Measurements from ENCODE around the gene ZNF823. TPM values are rescaled to one million over a fixed set of nuclear protein-coding genes. Genes with fewer than 3 reads are reported as not detected.

The ZNF823 gene
- total RNA-seq (2021; fragmentation: NEBNext Ultra II Directional; extraction: Animal tissue kit (Norgen Biotek cat#: 25700)): 1 to 10 TPM; 3.4 to 4.7 (median 4.1) TPM
- long read RNA-seq, transcript ZNF823-201 (4 exons, 2,423 nt): major isoform, 5 of 8 reads
- long read RNA-seq, partial matches to known transcripts: 0 of 8 reads
- long read RNA-seq, other reads (novel, unspliced or antisense): 2 of 8 reads

DNA sequence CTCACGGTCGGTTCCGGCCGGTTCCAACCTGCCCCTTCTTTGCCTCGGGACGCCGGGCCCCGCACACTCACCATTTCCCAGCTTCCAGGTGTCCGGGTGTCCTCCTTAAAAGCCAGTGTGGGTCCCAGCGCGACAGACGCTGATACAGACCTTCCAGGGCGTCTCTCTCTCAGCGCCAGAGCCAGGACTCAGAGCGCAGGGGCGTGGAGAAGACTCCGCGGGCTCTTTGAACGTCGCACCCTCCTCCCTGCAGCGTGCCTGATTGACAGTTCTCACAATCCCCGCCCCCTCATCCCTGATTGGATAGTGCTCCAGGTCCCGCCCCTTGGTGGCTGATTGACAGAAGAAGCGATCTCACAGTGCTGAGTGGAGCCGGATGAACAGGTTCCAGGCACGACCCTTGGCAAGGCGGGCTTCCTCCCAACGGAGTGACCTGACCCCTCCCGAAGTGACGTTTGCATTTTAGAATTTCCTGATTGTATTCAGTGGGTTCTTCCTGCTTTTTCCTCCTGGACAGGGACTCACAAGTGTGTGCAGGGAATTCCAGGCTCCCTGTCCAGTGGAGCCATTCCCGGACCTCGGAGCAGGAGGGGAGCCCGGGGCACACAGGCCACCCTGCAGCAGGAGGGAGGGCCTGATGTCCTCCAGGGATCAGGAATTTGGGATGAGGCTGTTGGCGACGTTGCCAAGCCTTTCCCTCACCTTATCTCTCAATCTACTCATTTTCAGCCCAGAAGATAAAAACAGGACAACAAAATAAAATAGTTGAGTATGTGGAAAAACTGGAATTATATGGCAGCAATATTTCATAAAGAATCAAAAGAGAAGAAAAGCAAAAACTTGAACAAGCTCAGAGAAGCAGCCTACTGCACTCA, at the start of gene ZNF823:
Gene ZNF823 (minus strand): TSS at position 201 of the 875 bp plus-strand sequence. CDS start 127 bp downstream, at position 74.
- Mint-ChIP-seq H3K4me3 (peak within 1 kb of the TSS; percentile 99), H3K27ac (peak within 1 kb of the TSS; percentile 96), H3K4me1 (ENCODE audit: low read depth) (peaks cover 35% of the 10 kb centered on the region), H3K27me3 (ENCODE audit: insufficient read depth) (peaks cover 4% of the 10 kb centered on the region), H3K9me3 (no peaks in the 10 kb centered on the region), H3K36me3 (ENCODE audit: low read depth) (peaks cover 5% of the 10 kb centered on the region)
- peak; percentile 97 for DNase-seq
- TF ChIP-seq, protein P1, sequence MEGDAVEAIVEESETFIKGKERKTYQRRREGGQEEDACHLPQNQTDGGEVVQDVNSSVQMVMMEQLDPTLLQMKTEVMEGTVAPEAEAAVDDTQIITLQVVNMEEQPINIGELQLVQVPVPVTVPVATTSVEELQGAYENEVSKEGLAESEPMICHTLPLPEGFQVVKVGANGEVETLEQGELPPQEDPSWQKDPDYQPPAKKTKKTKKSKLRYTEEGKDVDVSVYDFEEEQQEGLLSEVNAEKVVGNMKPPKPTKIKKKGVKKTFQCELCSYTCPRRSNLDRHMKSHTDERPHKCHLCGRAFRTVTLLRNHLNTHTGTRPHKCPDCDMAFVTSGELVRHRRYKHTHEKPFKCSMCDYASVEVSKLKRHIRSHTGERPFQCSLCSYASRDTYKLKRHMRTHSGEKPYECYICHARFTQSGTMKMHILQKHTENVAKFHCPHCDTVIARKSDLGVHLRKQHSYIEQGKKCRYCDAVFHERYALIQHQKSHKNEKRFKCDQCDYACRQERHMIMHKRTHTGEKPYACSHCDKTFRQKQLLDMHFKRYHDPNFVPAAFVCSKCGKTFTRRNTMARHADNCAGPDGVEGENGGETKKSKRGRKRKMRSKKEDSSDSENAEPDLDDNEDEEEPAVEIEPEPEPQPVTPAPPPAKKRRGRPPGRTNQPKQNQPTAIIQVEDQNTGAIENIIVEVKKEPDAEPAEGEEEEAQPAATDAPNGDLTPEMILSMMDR (IDR thresholded peaks at IDR 0.05): no peak

GRCh38 chr19:11787536-11787935, 48.8 kb upstream of the ZNF823 start:
- DNase-seq: no peak
- Mint-ChIP-seq H3K9me3 (peaks cover 82% of the 10 kb centered on the region), H3K27ac (no peak overlapping the region), H3K4me1 (ENCODE audit: low read depth) (no peaks in the 10 kb centered on the region), H3K27me3 (ENCODE audit: insufficient read depth) (no peaks in the 10 kb centered on the region), H3K4me3 (no peak overlapping the region), H3K36me3 (ENCODE audit: low read depth) (peaks cover 58% of the 10 kb centered on the region)
- TF ChIP-seq, protein P1 (IDR thresholded peaks at IDR 0.05): no peak

- Mint-ChIP-seq H3K4me3 (no peak overlapping the region), H3K27ac (no peak overlapping the region), H3K4me1 (ENCODE audit: low read depth) (no peaks in the 10 kb centered on the region), H3K27me3 (ENCODE audit: insufficient read depth) (no peaks in the 10 kb centered on the region), H3K36me3 (ENCODE audit: low read depth) (peaks cover 79% of the 10 kb centered on the region), H3K9me3 (peaks cover 95% of the 10 kb centered on the region)
- DNase-seq: no peak
- TF ChIP-seq, protein P1 (IDR thresholded peaks at IDR 0.05): no peak
Observed at GRCh38 chr19:11784356-11784755, 45.6 kb upstream of the ZNF823 start.

DNA sequence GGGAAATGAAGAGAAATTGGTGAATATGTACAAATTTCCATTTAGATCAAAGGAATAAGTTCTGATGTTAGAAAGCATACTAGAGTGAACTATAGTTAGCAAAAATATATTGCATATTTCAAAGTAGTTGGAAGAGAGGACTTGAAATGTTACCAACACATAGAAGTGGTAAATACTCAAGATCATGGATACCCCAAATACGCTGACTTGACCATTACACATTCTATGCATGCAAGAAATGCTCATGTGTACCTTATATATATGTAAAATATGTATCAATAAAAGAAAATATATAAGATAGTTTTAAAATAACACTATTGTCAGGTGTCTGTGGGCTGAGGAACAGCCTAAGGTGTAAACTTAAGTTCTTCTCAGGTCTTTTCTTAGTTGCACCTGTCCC, 45.0 kb upstream of the ZNF823 start:
- H3K4me3 Mint-ChIP-seq: no peak overlapping the region
- DNase-seq: no peak
- H3K36me3 Mint-ChIP-seq (ENCODE audit: low read depth): peaks cover 79% of the 10 kb centered on the region
- TF ChIP-seq, protein P1 (IDR thresholded peaks at IDR 0.05): no peak
- H3K27ac Mint-ChIP-seq: no peak overlapping the region
- peaks cover 95% of the 10 kb centered on the region for H3K9me3 Mint-ChIP-seq
- H3K27me3 Mint-ChIP-seq (ENCODE audit: insufficient read depth): no peaks in the 10 kb centered on the region
- H3K4me1 Mint-ChIP-seq (ENCODE audit: low read depth): no peaks in the 10 kb centered on the region

DNA sequence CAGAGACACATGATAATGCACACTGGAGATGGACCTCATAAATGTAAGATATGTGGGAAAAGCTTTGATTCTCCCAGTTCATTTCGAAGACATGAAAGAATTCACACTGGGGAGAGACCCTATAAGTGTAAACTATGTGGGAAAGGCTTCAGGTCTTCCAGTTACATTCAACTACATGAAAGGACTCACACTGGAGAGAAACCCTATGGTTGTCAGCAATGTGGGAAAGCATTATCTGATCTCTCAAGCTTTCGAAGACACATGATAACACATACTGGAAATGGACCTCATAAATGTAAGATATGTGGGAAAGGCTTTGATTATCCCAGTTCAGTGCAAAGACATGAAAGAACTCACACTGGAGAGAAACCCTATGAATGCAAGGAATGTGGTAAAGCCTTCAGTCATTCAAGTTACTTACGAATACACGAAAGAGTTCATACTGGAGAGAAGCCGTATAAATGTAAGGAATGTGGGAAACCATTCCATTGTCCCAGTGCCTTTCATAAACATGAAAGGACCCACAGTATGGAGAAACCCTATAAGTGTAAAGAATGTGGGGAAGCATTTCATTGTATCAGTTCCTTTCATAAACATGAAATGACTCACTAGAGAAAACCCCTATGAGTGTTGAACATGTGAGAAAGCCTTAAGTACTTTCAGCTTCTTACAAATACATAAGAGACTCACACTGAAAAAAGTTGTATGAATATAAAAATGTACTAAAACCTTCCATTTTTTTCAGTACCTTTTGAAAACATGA, 42.7 kb upstream of the ZNF823 start:
- DNase-seq: peak; percentile 15
- Mint-ChIP-seq H3K27ac (no peak overlapping the region), H3K9me3 (peaks cover 93% of the 10 kb centered on the region), H3K27me3 (ENCODE audit: insufficient read depth) (no peaks in the 10 kb centered on the region), H3K4me3 (no peak overlapping the region), H3K4me1 (ENCODE audit: low read depth) (no peaks in the 10 kb centered on the region), H3K36me3 (ENCODE audit: low read depth) (peaks cover 91% of the 10 kb centered on the region)
- TF ChIP-seq, protein P1 (IDR thresholded peaks at IDR 0.05): no peak
